ENCODE results near the gene CMSS1. TPM values are rescaled to one million over a fixed set of nuclear protein-coding genes. Genes with fewer than 3 reads are reported as not detected.

The CMSS1 gene
- total RNA-seq, 4 donors from 2014 or later: 1.8 to 41.2 (median 17.0) TPM

GRCh38 chr3:100144255-100144866, 326.7 kb downstream of the CMSS1 start:
- Histone ChIP-seq H3K4me1 (no peaks in the 10 kb centered on the region), H3K36me3 (no peaks in the 10 kb centered on the region), H3K4me3 (no peak overlapping the region), H3K27me3 (no peaks in the 10 kb centered on the region), H3K27ac (no peak overlapping the region), H3K9me3 (no peaks in the 10 kb centered on the region)
- TF ChIP-seq, protein P1, sequence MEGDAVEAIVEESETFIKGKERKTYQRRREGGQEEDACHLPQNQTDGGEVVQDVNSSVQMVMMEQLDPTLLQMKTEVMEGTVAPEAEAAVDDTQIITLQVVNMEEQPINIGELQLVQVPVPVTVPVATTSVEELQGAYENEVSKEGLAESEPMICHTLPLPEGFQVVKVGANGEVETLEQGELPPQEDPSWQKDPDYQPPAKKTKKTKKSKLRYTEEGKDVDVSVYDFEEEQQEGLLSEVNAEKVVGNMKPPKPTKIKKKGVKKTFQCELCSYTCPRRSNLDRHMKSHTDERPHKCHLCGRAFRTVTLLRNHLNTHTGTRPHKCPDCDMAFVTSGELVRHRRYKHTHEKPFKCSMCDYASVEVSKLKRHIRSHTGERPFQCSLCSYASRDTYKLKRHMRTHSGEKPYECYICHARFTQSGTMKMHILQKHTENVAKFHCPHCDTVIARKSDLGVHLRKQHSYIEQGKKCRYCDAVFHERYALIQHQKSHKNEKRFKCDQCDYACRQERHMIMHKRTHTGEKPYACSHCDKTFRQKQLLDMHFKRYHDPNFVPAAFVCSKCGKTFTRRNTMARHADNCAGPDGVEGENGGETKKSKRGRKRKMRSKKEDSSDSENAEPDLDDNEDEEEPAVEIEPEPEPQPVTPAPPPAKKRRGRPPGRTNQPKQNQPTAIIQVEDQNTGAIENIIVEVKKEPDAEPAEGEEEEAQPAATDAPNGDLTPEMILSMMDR (IDR thresholded peaks at IDR 0.05): no peak
- TF ChIP-seq POLR2A (IDR thresholded peaks at IDR 0.05): no peak
- intact Hi-C loops (cut with DNase I; ENCODE audit: low total_unique reads): no loop called here
- DNase-seq: no peak

GRCh38 chr3:100149130-100149529, 331.5 kb downstream of the CMSS1 start:
- TF ChIP-seq POLR2A (IDR thresholded peaks at IDR 0.05): no peak
- TF ChIP-seq, protein P1 (IDR thresholded peaks at IDR 0.05): no peak
- DNase-seq: no peak
- peak overlapping the region; percentile 62 to 69 for H3K27ac ChIP-seq
- H3K9me3 ChIP-seq: no peaks in the 10 kb centered on the region
- H3K36me3 ChIP-seq: no peaks in the 10 kb centered on the region
- H3K4me3 ChIP-seq: no peak overlapping the region
- intact Hi-C loops (cut with DNase I; ENCODE audit: low total_unique reads): no loop called here
- peaks cover 0 to 3% of the 10 kb centered on the region in 2 donors for H3K4me1 ChIP-seq
- no peaks in the 10 kb centered on the region for H3K27me3 ChIP-seq

DNA sequence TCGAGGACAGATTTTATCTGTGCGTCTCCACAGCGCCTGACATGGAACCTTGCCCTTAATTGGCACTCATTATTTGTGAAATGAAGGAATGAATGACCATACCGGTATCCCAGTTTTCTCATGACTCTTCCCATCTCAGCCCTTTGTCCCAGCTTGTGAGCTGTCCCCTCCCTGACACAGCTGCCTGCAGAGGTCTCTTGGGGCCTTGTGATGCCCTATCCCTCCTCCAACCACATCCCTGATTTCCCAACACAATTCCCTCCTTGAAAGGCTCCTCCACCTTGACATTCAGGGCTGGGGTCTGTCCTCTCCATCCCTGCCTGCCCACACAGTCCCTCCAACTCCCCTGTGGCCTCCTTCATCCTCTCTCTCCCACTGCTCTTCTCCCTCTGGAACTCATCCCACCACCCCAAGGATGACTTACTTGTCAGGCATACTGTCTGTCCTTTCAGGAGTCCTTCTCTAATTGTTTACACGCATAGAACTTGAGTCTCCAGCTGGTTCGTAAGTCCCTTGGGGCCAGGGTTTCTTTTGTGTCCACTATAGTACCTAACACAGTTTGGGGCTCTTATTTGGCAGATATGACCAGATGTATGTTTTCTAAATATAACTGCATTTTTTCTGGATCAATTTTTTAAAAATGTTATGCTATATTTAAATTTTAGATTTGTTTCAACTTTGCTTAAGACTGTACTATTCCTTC, 332.2 kb downstream of the CMSS1 start:
- Histone ChIP-seq H3K9me3 (no peaks in the 10 kb centered on the region), H3K4me3 (no peak overlapping the region), H3K36me3 (no peaks in the 10 kb centered on the region), H3K27me3 (no peaks in the 10 kb centered on the region), H3K27ac (peak overlapping the region; percentile 62 to 69), H3K4me1 (peaks cover 0 to 3% of the 10 kb centered on the region in 2 donors)
- TF ChIP-seq, protein P1 (IDR thresholded peaks at IDR 0.05): no peak
- no peak for TF ChIP-seq POLR2A (IDR thresholded peaks at IDR 0.05)
- intact Hi-C loops (cut with DNase I; ENCODE audit: low total_unique reads): no loop called here
- no peak for DNase-seq

DNA sequence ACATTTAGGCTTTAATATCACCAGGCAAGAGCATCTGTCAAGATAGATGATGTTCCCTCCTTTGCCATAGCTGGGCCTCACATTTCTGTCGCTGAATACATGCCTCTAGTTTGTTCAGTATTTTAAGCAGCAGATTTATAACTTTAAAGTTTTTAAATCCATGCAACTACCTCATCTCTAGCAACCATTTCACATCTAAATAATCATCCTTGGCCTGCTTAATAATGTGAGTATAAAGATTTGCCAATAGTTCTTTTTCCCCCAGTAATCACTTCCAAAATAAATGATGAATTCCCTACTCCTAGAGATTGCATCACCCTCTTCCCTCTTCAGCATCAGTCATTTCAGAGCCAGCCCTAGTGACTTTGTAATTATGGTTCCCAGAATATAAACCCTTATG, 332.8 kb downstream of the CMSS1 start:
- no peaks in the 10 kb centered on the region for H3K36me3 ChIP-seq
- H3K27ac ChIP-seq: peak overlapping the region; percentile 62 to 69
- TF ChIP-seq, protein P1 (IDR thresholded peaks at IDR 0.05): no peak
- TF ChIP-seq POLR2A (IDR thresholded peaks at IDR 0.05): no peak
- peaks cover 0 to 2% of the 10 kb centered on the region in 2 donors for H3K9me3 ChIP-seq
- no peaks in the 10 kb centered on the region for H3K27me3 ChIP-seq
- DNase-seq: no peak
- intact Hi-C loops (cut with DNase I; ENCODE audit: low total_unique reads): no loop called here
- H3K4me1 ChIP-seq: peaks cover 0 to 3% of the 10 kb centered on the region in 2 donors
- H3K4me3 ChIP-seq: no peak overlapping the region

- Histone ChIP-seq H3K4me3 (no peak overlapping the region), H3K36me3 (no peaks in the 10 kb centered on the region), H3K27me3 (no peaks in the 10 kb centered on the region), H3K9me3 (peaks cover 0 to 5% of the 10 kb centered on the region in 2 donors), H3K4me1 (peaks cover 0 to 3% of the 10 kb centered on the region in 2 donors), H3K27ac (peak overlapping the region; percentile 62 to 69)
- peak in 1 of 2 donors; percentile 30 for DNase-seq
- no peak for TF ChIP-seq POLR2A (IDR thresholded peaks at IDR 0.05)
- TF ChIP-seq, protein P1 (IDR thresholded peaks at IDR 0.05): no peak
- intact Hi-C loops (cut with DNase I; ENCODE audit: low total_unique reads): no loop called here
These were observed 333.5 kb downstream of the CMSS1 start for GRCh38 chr3:100151024-100151707.

Data from uterus (tissue), 4 donors.